SU-DHL-6 (cell line): ENCODE results near the gene RHOBTB3.

Experiments used
- CTCF ChIP-seq: fragments of 200-600 bp; sonication (generic); IDR thresholded peaks from one replicate; pipeline ENCODE4 v1.5.1; 2017; ENCODE audit warnings: antibody characterized with exemption, mild to moderate bottlenecking, low read length, moderate library complexity; ENCODE audit not compliant: insufficient read depth, poor library complexity, severe bottlenecking
- EZH2phosphoT487 ChIP-seq: fragments of 200-600 bp; sonication (generic), shearing (Covaris generic); conservative IDR thresholded peaks from 2 replicates; pipeline ENCODE4 v1.6.1; 2018; ENCODE audit warnings: mild to moderate bottlenecking, antibody characterized with exemption, low read length, moderate library complexity, mixed read lengths

GRCh38 chr5:95763941-95764340, 32.8 kb downstream of the RHOBTB3 start:
- TF ChIP-seq CTCF (no peak), EZH2phosphoT487 (no peak)
